Thyroid gland (tissue), 4 donors: ENCODE data around the gene STXBP1.

Experiments used
- CTCF ChIP-seq, 6 experiments: fragments of 200-600 bp in 3 of 6; fragments of 450-650 bp in 3 of 6; sonication (generic) in 3 of 6; IDR thresholded peaks; one replicate each; pipeline ENCODE4 v1.5.1; 2016 to 2019; ENCODE audit warnings: antibody characterized with exemption in 6 of 6, mild to moderate bottlenecking in 2 of 6, inconsistent platforms in 1 of 6, moderate library complexity in 1 of 6
- POLR2A ChIP-seq, 2 donors: fragments of 450-650 bp; IDR thresholded peaks; one replicate each; pipeline ENCODE4 v1.6.1; 2017; ENCODE audit warnings: antibody characterized with exemption in 2 of 2, mild to moderate bottlenecking in 2 of 2, moderate library complexity in 1 of 2

GRCh38 chr9:127732444-127732843, 120.4 kb downstream of the STXBP1 start:
- TF ChIP-seq CTCF (IDR thresholded peaks at IDR 0.05) (no peak), POLR2A (IDR thresholded peaks at IDR 0.05) (no peak)
